Sigmoid colon (tissue), 7 donors: ENCODE data around the gene TMEM208. TPM values are rescaled to one million over a fixed set of nuclear protein-coding genes. Genes with fewer than 3 reads are reported as not detected.
A peak's percentile ranks its signal among the peaks of the same experiment; 100 is the strongest.

Source experiments
- DNase-seq: peaks from one replicate; pipeline ENCODE4 v3.0.0-alpha.2; 2019
- H3K27ac ChIP-seq, 4 donors: fragments of 200-600 bp; sonication (generic); one replicate each; pipeline ENCODE4 v1.5.1; 2016 to 2019; ENCODE audit warnings: mild to moderate bottlenecking in 1 of 4
- H3K27me3 ChIP-seq, 3 donors: fragments of 200-600 bp; sonication (generic); one replicate each; pipeline ENCODE4 v1.5.1; 2019; ENCODE audit warnings: mild to moderate bottlenecking in 1 of 3
- H3K36me3 ChIP-seq, 4 donors: fragments of 200-600 bp; sonication (generic); one replicate each; pipeline ENCODE4 v1.5.1; 2016 to 2019
- H3K4me1 ChIP-seq, 4 donors: fragments of 200-600 bp; sonication (generic); one replicate each; pipeline ENCODE4 v1.5.1; 2017 to 2019
- H3K4me3 ChIP-seq, 4 donors: fragments of 200-600 bp; sonication (generic); one replicate each; pipeline ENCODE4 v1.5.1; 2017 to 2019; ENCODE audit warnings: mild to moderate bottlenecking in 2 of 4, moderate library complexity in 1 of 4
- H3K9me3 ChIP-seq, 4 donors: fragments of 200-600 bp in 3 of 4; sonication (generic) in 3 of 4; one replicate each; pipeline versions ENCODE4 v1.5.1 to v1.6.1; 2013 to 2019
- EP300 ChIP-seq, 4 donors: sonication (generic); formaldehyde crosslinking; IDR thresholded peaks; one replicate each; pipeline ENCODE4 v1.6.1; 2017; ENCODE audit warnings: antibody characterized with exemption in 4 of 4
- POLR2A ChIP-seq, 2 donors: fragments of 450-650 bp; IDR thresholded peaks; one replicate each; pipeline ENCODE4 v1.6.1; 2016; ENCODE audit warnings: antibody characterized with exemption in 2 of 2, mild to moderate bottlenecking in 2 of 2, moderate library complexity in 2 of 2
- POLR2AphosphoS5 ChIP-seq, 4 donors: sonication (generic); formaldehyde crosslinking; IDR thresholded peaks; one replicate each; pipeline ENCODE4 v1.6.1; 2017; ENCODE audit warnings: antibody characterized with exemption in 4 of 4
- WGBS, 2 donors: extraction: QIAGEN DNeasy Blood & Tissue Kit; methylation state at CpG; one replicate each; pipeline ENCODE4 v1.1.7; 2013; 5-methylcytosine and 5-hydroxymethylcytosine counted together
- intact Hi-C: fragments of 100-400 bp; cut with DNase I; formaldehyde crosslinking; loops from one replicate; pipeline ENCODE4 v1.15.1; 2023
- polyA plus RNA-seq, 3 donors: library from polyadenylated mRNA; stranded (reverse); fragments of 200-250 nt; gene quantifications; one replicate each; pipeline ENCODE4 v1.2.3, GENCODE V29; 2013
- total RNA-seq, 4 donors: library from RNA; depleted of rRNA; stranded (reverse); fragments of >200 nt; gene quantifications; one replicate each; pipeline ENCODE4 v1.1.0, GENCODE V29; 2016
- TF ChIP-seq, protein P1 (sequence below), 4 experiments: fragments of 450-650 bp in 3 of 4; fragments of 200-600 bp in 1 of 4; IDR thresholded peaks; one replicate each; pipeline ENCODE4 v1.5.1; 2016 to 2019; ENCODE audit warnings: antibody characterized with exemption in 4 of 4, mild to moderate bottlenecking in 3 of 4, moderate library complexity in 2 of 4
- donor health status: healthy with polysubstance abuse.
- donor health status: Bipolar disorder and iron deficiency.
- donor health status: healthy.

Gene TMEM208
- total and polyA plus RNA-seq, 7 donors: 15.3 to 109 (median 31.4) TPM

DNA sequence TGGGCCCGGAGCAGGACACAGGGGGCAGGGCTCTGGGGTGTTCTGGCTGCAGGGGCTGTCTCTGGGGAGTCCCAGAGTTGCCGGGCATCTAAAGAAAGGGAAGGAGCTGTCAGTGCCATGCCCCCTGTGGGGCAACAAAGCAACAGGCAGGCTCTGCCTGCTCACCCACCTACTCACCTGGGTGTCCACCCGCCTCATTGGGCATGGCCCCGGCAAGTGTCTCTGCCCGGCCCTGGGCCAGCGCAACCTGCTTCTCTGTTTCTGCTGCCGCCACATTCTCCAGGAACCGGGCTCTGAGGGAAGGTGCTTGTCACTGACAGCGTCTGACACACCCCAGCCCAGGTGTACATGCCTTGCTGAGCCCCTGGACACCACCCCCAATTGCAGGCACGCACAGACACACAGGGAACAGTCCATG is 7.3 kb downstream of the TMEM208 start:
- intact Hi-C loops: no loop called here
- TF ChIP-seq POLR2AphosphoS5 (IDR thresholded peaks at IDR 0.05) (no peak), POLR2A (IDR thresholded peaks at IDR 0.05) (no peak)
- no peak overlapping the region for H3K4me3 ChIP-seq
- peaks cover 15 to 88% (median 48%) of the 10 kb centered on the region in 4 donors for H3K36me3 ChIP-seq
- 94 to 95% methylated on average over 10 of the region's 10 CpGs for WGBS, 2 donors
- H3K27ac ChIP-seq: no peak overlapping the region
- H3K4me1 ChIP-seq: no peaks in the 10 kb centered on the region
- H3K27me3 ChIP-seq: no peaks in the 10 kb centered on the region
- no peaks in the 10 kb centered on the region for H3K9me3 ChIP-seq
- no peak for DNase-seq

DNA sequence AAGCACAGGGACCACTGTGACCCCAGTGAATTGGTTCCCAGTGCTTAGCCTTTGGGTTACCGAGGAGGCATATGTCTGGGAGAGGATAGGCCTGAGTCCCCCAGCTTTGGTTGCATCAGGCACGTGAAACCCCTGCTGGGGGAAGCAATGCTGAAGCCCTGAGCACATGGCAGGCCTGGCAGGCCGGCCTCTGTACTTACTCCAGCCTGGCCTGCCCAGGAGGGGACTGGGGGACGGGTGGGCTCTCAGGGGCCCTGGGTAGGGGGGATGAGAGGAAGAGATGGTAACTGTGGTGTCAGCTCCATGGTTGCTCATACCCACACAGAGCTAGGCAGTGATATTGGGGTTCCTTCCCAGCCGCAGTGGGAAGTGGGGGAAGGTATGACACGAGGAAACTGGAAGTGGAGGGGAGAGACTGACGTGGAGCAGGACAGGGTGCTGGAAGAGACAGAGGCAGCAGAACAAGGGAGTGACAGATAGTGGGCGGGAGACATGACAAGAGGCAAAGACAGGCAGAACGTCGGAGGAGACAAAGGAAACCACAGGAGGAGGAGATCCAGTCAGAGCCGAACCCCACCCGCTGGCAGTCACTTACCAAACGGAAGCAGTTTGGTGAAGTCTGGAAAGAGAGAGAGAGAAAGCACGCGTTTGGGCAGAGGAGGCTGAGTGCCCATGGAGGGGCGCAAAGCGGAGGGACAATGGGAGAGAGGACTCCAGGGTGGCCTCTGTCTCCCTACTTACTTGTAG is 9.1 kb downstream of the TMEM208 start:
- Histone ChIP-seq H3K9me3 (no peaks in the 10 kb centered on the region), H3K36me3 (peaks cover 3 to 74% (median 30%) of the 10 kb centered on the region in 4 donors), H3K4me1 (peaks cover 0 to 9% (median 8%) of the 10 kb centered on the region in 4 donors), H3K4me3 (no peak overlapping the region), H3K27ac (no peak overlapping the region), H3K27me3 (no peaks in the 10 kb centered on the region)
- DNase-seq: no peak
- WGBS, 2 donors: 90% methylated on average over 17 of the region's 17 CpGs
- TF ChIP-seq, protein P1, sequence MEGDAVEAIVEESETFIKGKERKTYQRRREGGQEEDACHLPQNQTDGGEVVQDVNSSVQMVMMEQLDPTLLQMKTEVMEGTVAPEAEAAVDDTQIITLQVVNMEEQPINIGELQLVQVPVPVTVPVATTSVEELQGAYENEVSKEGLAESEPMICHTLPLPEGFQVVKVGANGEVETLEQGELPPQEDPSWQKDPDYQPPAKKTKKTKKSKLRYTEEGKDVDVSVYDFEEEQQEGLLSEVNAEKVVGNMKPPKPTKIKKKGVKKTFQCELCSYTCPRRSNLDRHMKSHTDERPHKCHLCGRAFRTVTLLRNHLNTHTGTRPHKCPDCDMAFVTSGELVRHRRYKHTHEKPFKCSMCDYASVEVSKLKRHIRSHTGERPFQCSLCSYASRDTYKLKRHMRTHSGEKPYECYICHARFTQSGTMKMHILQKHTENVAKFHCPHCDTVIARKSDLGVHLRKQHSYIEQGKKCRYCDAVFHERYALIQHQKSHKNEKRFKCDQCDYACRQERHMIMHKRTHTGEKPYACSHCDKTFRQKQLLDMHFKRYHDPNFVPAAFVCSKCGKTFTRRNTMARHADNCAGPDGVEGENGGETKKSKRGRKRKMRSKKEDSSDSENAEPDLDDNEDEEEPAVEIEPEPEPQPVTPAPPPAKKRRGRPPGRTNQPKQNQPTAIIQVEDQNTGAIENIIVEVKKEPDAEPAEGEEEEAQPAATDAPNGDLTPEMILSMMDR (IDR thresholded peaks at IDR 0.05): no peak
- TF ChIP-seq POLR2A (IDR thresholded peaks at IDR 0.05): no peak
- no peak for TF ChIP-seq EP300 (IDR thresholded peaks at IDR 0.05)
- TF ChIP-seq POLR2AphosphoS5 (IDR thresholded peaks at IDR 0.05): no peak
- intact Hi-C loops: no loop called here

DNA sequence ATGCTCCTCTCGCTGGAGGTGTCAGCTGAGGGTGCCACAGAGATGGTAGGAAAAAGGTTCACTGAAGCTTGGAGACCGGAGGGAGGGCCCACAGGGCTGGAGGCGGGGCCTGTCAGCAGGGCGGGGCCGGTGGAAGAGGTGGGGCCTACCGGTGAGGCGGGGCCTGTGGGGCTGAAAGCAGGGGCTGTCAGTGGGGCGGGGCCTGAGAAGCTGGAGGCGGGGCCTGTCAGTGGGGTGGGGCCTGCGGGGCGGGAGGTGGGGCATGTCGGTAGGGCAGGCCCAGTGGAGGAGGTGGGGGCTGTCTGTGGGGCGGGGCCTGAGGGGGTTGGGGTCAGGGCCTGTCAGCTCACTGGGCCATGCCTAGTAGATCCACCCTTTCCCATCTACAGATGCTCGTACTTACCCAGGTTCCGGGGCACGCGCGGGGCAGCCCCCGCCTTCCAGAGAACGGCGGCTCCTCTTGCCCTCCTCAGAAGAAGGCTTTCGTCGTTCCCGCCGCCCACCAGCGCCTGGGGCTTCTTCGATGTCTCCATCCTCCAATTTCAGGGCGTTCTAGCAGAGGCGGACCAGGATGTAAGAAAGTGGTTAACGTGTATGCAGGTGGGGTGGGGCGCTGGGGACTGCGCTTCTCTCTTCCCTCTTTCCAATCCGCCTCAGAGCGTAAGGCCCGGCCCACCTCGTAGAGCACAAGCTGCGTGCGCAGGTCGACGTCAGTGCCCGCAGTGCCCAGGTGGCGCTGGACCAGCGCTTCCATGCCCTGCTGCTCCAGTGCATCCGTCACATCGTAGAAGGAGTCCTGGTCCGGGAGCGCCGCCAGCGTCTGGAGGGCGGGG is 9.8 kb downstream of the TMEM208 start:
- Histone ChIP-seq H3K27me3 (no peaks in the 10 kb centered on the region), H3K36me3 (peaks cover 3 to 66% (median 22%) of the 10 kb centered on the region in 4 donors), H3K27ac (no peak overlapping the region), H3K4me3 (no peak overlapping the region), H3K9me3 (no peaks in the 10 kb centered on the region), H3K4me1 (peaks cover 0 to 17% (median 15%) of the 10 kb centered on the region in 4 donors)
- WGBS, 2 donors: 87 to 91% methylated on average over 50 of the region's 50 CpGs
- intact Hi-C loops: no loop called here
- TF ChIP-seq POLR2AphosphoS5 (IDR thresholded peaks at IDR 0.05): no peak
- TF ChIP-seq, protein P1 (IDR thresholded peaks at IDR 0.05): no peak
- no peak for TF ChIP-seq POLR2A (IDR thresholded peaks at IDR 0.05)
- no peak for TF ChIP-seq EP300 (IDR thresholded peaks at IDR 0.05)
- DNase-seq: peak; percentile 68

DNA sequence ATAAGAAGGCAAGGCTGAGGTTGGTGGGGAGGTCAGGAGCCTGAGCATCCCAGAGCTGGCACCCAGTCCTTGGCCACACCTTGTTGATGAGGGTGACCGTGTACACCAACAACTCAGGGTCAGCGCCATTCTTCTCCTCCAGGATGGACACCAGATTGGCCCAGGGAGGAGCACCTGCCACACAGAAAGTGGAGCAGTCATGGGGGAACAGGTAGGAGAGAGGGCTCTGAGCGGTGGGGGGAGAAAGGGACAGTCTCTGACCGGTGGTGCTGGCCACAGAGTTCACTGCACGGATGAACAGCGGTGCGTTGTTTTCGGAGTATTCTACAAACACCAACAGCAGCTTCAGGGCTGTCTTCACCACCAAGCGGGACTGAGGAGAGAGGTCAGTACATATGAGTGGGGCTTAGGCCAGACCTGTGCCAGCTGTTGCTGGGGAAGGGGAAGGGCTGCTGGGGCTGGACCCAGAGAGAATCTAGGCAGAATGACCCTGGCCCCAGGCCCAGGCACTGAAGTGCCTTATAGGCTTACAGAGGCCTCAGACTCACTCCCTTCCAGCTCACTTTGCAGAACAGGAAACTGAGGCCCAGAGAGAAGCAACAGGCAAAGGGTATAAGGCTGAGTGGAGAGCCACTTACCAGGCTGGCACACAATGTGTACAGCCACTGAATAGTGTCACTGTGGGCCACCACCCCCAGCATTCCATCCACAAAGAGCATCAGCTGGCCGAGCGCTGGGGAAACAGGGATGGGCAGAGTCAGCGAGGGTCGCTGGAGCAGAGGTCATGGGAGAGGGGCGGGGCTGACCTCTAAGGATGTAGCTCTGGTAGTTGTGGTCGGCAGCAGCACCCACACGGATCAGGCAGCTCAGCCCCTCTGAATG is 10.7 kb downstream of the TMEM208 start:
- TF ChIP-seq, protein P1 (IDR thresholded peaks at IDR 0.05): no peak
- intact Hi-C loops: no loop called here
- WGBS, 2 donors: 83 to 89% methylated on average over 16 of the region's 16 CpGs
- Histone ChIP-seq H3K9me3 (no peaks in the 10 kb centered on the region), H3K27ac (no peak overlapping the region), H3K4me1 (peaks cover 0 to 24% (median 18%) of the 10 kb centered on the region in 4 donors), H3K36me3 (peaks cover 3 to 63% (median 18%) of the 10 kb centered on the region in 4 donors), H3K27me3 (no peaks in the 10 kb centered on the region), H3K4me3 (no peak overlapping the region)
- peak; percentile 60 for DNase-seq
